Measurements from ENCODE around the gene CELSR1.
"Not testable (repeated sequence)": the region's sequence is repeated elsewhere in the genome, so short reads cannot be mapped to it uniquely, and the experiment has no call there.

The CELSR1 gene

GRCh38 chr22:46511151-46512038 is 26.0 kb downstream of the CELSR1 start:
- no peak for DNase-seq (ENCODE audit: low read depth)

DNA sequence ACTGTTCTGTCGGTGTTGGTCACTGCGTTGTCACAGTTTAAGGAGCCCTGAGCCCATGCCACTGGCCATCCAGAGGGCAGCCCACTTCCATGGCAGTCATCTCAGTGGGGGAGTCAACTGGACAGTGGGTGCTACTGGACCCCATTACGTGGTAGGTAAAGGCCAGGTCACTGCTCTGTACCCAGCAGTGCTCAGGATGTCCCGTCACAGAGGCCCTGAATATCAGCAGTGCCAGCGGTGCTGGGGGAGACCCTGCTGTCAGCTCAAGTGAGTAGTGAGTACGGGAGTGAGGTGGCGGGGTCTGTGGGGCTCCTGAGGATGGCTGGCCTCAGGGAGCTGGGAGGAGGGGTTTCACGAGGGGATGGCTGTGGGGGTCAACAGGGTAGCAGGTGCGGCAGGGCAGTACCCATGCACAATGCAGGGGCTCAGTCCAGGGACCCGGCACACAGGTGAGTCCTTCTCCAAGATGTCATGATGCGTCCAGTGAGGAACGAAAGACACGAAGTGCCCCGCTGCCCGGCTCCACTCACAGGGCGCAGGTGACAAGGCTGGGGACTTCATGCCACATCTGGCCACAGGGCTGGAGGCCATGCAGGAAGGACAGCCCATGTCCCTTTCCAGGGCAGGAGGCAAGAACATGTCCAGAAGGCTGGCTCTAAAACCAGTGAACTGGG is 27.9 kb downstream of the CELSR1 start:
- no peak for DNase-seq (ENCODE audit: low read depth)

DNA sequence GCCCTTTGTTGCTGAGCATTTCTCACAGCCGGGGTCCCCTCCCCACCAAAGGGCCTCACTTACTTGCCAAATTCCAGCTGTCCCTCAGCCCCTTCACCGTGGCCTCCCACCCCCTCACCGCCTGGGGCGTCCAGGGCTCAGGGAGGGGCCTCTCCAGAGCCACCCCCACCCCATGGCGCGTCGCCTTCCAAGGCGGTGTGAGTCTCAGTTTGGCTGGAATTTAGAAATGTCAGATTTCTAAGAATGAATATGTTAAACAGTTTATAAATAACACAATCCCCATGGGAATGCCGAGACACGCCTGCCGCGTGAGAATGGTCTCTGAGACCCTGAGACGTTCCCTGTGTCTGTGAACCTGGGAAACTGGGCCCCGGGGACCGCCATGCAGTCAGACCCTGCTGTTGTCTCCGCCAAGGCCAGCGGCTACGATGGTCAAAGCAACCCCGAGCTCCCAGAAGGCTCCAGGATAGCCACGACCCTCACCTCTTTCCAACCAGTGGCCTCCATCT is 28.9 kb downstream of the CELSR1 start:
- no peak for DNase-seq (ENCODE audit: low read depth)

GRCh38 chr22:46507451-46508425 is 29.7 kb downstream of the CELSR1 start:
- no peak for DNase-seq (ENCODE audit: low read depth)

- no peak for DNase-seq (ENCODE audit: low read depth)
Observed at GRCh38 chr22:46504584-46504983, 32.8 kb downstream of the CELSR1 start.

DNA sequence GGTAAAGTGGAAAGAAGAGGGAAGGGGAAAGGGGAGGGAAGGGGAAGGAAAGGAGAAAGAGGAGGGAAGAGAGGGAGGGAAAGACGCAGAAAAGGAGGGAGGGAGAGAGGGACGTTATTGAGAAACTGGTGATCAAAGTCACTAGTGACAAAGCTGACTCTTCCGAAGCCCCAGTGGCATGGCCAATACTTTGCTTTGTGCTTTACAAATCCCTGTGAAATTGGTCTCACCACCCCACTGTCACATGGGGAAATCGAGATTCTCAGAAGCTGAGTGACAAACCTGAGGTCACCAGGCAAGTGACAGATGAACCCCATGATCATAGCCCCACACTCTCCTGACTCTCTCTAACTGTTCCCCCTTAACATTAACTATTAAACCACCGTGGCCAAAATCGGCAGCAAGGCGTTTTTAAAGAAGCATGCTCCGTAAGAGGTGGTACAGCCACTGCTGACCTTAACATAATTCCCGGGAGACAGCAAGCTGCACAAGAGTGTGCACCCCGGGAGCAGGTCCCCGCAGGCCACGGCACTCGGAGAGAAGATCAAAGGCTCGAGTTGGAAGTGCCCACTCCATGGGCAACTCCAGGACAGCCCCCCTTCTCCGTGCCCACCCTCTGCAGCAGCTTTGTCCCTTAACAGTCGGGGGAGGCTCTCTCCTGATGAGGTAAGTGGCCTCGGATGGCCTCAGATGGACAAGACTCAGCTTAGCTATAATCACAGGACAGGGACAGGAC is 34.8 kb downstream of the CELSR1 start:
- no peak for DNase-seq (ENCODE audit: low read depth)

- DNase-seq (ENCODE audit: low read depth) = no peak
Observed at GRCh38 chr22:46501701-46502100, 35.7 kb downstream of the CELSR1 start.

- DNase-seq (ENCODE audit: low read depth) = not testable (repeated sequence)
Observed at GRCh38 chr22:46501265-46501664, 36.2 kb downstream of the CELSR1 start.

- DNase-seq (ENCODE audit: low read depth) = no peak
Observed at GRCh38 chr22:46500201-46500600, 37.2 kb downstream of the CELSR1 start.

DNA sequence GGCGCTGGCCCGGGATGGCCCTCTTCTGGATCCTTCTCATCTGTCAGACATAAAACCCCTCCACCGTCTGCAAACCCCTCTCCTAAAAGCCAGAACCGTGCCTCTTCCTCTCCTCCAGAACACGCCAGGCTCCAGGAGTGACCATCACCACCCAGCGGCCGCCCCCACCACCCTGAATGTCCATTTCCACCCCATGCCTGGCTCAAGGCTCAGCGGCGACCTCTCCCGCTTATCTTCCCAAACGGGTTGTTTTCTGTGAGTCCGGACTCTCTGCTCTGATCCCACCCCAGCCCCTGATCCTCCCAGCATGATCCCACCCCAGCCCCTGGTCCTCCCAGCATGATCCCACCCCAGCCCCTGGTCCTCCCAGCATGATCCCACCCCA is 37.6 kb downstream of the CELSR1 start:
- no peak for DNase-seq (ENCODE audit: low read depth)

DNA sequence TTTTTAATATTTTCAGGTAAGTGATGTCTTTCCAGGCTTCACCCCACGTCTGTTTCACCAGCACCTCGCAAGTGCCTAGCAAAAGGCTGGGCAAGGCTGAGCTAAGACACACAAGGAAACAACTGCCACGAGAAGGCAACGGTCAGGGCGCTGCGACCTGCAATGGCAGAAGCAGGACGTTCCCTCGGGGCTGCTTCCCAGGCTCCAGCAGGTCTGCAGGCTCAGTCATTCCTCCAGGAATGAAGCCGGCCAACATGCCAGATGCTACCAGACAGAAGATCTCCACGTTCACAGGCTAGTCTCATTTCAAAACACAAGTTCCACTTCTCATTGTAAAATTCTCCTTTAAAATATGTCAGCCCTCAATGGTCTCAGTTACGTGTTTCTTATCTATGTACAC is 45.5 kb downstream of the CELSR1 start:
- no peak for DNase-seq (ENCODE audit: low read depth)

GRCh38 chr22:46490538-46490937 is 46.9 kb downstream of the CELSR1 start:
- no peak for DNase-seq (ENCODE audit: low read depth)

GRCh38 chr22:46486996-46487717 is 50.3 kb downstream of the CELSR1 start:
- no peak for DNase-seq (ENCODE audit: low read depth)

DNA sequence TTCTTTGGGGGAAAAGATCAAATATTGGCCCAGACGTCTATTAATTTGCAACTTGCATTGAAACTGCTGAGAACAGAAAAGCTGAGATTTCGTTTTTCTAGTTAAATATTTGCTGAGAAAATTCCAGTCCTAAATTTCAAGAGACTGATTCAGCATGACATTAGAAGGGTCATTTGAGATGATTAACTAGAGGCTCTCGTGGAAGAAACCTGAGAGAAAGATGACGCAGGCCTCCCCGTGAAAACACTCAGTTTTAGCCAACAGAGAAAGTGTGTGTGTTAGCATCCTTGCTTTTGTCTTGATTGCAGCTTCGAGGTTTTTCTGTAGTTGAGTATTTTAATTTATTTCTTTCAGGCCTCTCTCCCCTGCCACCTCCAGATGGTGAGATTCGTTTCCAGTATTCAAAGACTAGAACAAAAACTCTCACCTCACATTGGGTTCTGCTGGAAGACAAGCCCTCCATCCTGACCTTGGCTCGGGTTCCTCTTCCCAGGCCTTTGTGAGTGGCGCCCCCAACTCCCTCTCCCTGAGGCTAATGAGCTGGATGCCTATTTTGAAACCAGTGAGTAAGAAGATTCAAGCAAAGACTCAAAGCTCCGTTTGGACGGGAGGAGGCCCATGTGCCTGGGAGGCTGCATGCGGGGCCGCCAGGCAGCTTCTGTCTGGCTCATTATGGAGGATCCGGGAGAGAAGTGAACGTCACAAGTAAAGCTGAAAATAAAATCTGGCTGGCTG is 52.4 kb downstream of the CELSR1 start:
- no peak for DNase-seq (ENCODE audit: low read depth)

GRCh38 chr22:46484156-46484860 is 53.1 kb downstream of the CELSR1 start:
- DNase-seq (ENCODE audit: low read depth) = no peak

- DNase-seq (ENCODE audit: low read depth) = no peak
Observed at GRCh38 chr22:46483353-46483752, 54.1 kb downstream of the CELSR1 start.

- DNase-seq (ENCODE audit: low read depth) = no peak
Observed at GRCh38 chr22:46482056-46482675, 55.3 kb downstream of the CELSR1 start.

DNA sequence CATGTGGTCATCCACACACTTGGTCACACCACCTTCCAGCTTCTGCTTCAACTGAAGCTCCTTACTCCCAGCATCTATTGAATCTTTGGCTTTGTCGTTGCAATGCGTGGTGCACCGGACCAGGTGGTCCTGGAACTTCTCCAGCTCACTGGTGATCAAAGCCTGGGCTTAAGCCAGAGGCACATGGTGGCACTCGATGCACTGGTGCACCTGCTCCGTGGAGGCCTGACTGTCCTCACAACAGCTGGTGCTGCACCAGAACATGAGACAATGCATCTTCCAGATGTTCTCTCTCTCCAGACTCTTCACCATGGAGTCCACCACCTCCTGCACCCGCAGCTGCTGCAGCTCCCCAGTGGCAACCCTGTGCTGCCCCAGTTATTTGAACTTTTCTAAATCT is 56.0 kb downstream of the CELSR1 start:
- DNase-seq (ENCODE audit: low read depth) = no peak

DNA sequence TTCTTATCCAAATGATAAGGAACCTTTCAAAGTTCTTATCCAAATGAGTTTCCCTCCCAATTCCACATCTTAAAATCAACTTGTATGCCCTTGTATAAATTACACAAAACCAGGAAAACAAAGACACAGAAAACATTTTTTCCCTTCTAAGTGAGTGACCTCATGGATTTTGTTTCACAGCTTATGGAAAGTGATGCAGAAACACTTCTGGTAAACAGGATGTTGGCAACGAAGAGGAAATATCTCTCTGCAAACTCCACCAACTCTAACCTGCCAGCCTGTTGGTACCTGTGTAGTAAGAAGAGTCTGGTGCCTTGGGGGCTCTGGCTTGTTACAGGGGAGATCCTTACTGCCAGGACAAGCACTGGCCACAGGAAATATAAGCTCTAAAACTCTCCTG is 57.0 kb downstream of the CELSR1 start:
- DNase-seq (ENCODE audit: low read depth) = no peak

Measured in activated gamma-delta T cell treated with anti-CD3 and anti-CD28 coated beads, Interleukin-2, amount 50 U/mL, for 16 hours (primary cell).